Activated CD8-positive, alpha-beta T cell treated with anti-CD3 and anti-CD28 coated beads, Interleukin-2, amount 10 ng/mL, durations not matched to agents 7 days and 5 days (primary cell): ENCODE data around the gene RNF224. TPM values are rescaled to one million over a fixed set of nuclear protein-coding genes. Genes with fewer than 3 reads are reported as not detected.

Source experiments
- ATAC-seq: fragments of 150-1000 bp; cut with Tn5 transposase; one replicate; pipeline ENCODE4 v1.10.0; 2021; ENCODE audit warnings: moderate library complexity
- CTCF ChIA-PET: fragments of 350-600 bp; sonication (Branson Sonifier 250); formaldehyde crosslinking; loops from one replicate; lab custom pipeline; 2021; ENCODE audit warnings: antibody characterized with exemption; lab: Charles Lee
- POLR2A ChIA-PET: fragments of 350-600 bp; sonication (Branson Sonifier 250); formaldehyde crosslinking; loops from one replicate; lab custom pipeline; 2021; ENCODE audit warnings: antibody characterized with exemption; lab: Charles Lee
- DNase-seq: peaks from one replicate; pipeline ENCODE4 v3.0.0-alpha.2; 2020
- H3K27ac Mint-ChIP-seq: one replicate; pipeline ENCODE4 v1.8.0; 2021; ENCODE audit warnings: mild to moderate bottlenecking, mixed read lengths
- H3K27me3 Mint-ChIP-seq: one replicate; pipeline ENCODE4 v1.8.0; 2021; ENCODE audit warnings: low read depth, mixed read lengths
- H3K36me3 Mint-ChIP-seq: one replicate; pipeline ENCODE4 v1.8.0; 2021; ENCODE audit warnings: low read depth, mixed read lengths
- H3K4me1 Mint-ChIP-seq: one replicate; pipeline ENCODE4 v1.8.0; 2021; ENCODE audit warnings: low read depth, mixed read lengths
- H3K4me3 Mint-ChIP-seq: one replicate; pipeline ENCODE4 v1.8.0; 2021; ENCODE audit warnings: mild to moderate bottlenecking, mixed read lengths
- H3K9me3 Mint-ChIP-seq: one replicate; pipeline ENCODE4 v1.8.0; 2022; ENCODE audit warnings: mixed read lengths; ENCODE audit not compliant: insufficient read depth
- total RNA-seq, 2 experiments: library from RNA; stranded (reverse); gene quantifications; one replicate each; pipeline ENCODE4 v1.2.3, GENCODE V29; 2021

RNF224 gene
- total RNA-seq, 2 experiments from 2014 or later, result not detected

DNA sequence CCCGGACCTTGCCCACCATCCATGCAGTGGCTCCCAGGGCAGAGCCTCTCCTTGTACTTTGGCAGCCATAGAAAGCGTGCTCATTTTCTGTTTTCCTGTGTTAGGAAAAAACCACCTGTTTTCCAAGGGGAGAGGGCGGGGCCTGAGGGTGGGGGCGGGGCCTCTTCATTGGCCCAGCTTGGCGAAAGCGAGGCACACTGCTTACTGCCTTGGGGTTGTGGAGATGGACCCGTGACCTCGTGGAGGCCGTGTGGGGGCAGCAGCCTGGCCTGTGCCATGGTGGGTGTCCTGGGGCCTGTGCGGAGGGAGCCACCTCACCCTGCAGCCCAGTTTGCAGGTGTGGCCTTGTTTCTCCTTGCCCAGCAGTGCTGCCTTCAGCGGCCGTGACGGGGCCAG lies 45.8 kb downstream of the RNF224 start:
- CTCF ChIA-PET, result no interaction called here

GRCh38 chr9:137273611-137274320 lies 46.5 kb downstream of the RNF224 start:
- Mint-ChIP-seq H3K27me3 (no peaks in the 10 kb centered on the region), H3K4me3 (no peak overlapping the region), H3K9me3 (no peaks in the 10 kb centered on the region), H3K36me3 (peaks cover 31% of the 10 kb centered on the region), H3K4me1 (peaks cover 34% of the 10 kb centered on the region), H3K27ac (no peak overlapping the region)
- CTCF ChIA-PET, result interaction anchor here (1.1 kb wide), 1 partner anchor 13 kb away, joined by 4 read pairs; no protein-coding TSS in a partner anchor
- no peak for DNase-seq
- no peak for ATAC-seq
- POLR2A ChIA-PET, result no interaction called here

More for the DNA sequence above, 45.8 kb downstream of the RNF224 start:
- H3K36me3 Mint-ChIP-seq, result peaks cover 35% of the 10 kb centered on the region
- no peak overlapping the region for H3K27ac Mint-ChIP-seq
- ATAC-seq (no peak), DNase-seq (no peak)
- POLR2A ChIA-PET, result interaction anchor here (1.1 kb wide), 1 partner anchor 33 kb away, joined by 4 read pairs; no protein-coding TSS in a partner anchor
- H3K4me1 Mint-ChIP-seq, result peaks cover 34% of the 10 kb centered on the region
- no peak overlapping the region for H3K4me3 Mint-ChIP-seq
- H3K9me3 Mint-ChIP-seq, result no peaks in the 10 kb centered on the region
- H3K27me3 Mint-ChIP-seq, result no peaks in the 10 kb centered on the region

DNA sequence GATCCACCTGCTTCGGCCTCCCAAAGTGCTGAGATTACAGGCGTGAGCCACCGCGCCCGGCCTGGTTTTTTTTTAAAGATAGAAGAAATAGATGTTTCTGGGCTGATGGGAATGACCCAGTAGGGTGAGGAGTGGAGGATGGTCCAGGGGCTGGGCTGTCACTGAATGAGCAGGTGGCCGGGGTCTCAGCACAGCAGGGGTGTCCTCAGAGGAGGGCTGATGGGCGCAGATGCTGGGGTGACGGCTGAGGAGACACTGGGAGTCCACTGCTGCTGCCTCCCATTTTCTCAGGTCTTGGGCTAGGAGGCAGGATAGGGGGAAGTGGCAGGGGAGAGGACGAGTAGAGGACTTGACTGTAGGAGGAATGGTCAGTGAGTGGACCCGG lies 47.9 kb downstream of the RNF224 start:
- DNase-seq (no peak), ATAC-seq (no peak)
- Mint-ChIP-seq H3K27me3 (no peaks in the 10 kb centered on the region), H3K27ac (peak overlapping the region; percentile 50), H3K4me3 (no peak overlapping the region), H3K4me1 (peaks cover 30% of the 10 kb centered on the region), H3K36me3 (peaks cover 19% of the 10 kb centered on the region), H3K9me3 (no peaks in the 10 kb centered on the region)
- ChIA-PET POLR2A (no interaction called here), CTCF (interaction anchor here (1.1 kb wide), 1 partner anchor 11 kb away, joined by 4 read pairs; no protein-coding TSS in a partner anchor)

DNA sequence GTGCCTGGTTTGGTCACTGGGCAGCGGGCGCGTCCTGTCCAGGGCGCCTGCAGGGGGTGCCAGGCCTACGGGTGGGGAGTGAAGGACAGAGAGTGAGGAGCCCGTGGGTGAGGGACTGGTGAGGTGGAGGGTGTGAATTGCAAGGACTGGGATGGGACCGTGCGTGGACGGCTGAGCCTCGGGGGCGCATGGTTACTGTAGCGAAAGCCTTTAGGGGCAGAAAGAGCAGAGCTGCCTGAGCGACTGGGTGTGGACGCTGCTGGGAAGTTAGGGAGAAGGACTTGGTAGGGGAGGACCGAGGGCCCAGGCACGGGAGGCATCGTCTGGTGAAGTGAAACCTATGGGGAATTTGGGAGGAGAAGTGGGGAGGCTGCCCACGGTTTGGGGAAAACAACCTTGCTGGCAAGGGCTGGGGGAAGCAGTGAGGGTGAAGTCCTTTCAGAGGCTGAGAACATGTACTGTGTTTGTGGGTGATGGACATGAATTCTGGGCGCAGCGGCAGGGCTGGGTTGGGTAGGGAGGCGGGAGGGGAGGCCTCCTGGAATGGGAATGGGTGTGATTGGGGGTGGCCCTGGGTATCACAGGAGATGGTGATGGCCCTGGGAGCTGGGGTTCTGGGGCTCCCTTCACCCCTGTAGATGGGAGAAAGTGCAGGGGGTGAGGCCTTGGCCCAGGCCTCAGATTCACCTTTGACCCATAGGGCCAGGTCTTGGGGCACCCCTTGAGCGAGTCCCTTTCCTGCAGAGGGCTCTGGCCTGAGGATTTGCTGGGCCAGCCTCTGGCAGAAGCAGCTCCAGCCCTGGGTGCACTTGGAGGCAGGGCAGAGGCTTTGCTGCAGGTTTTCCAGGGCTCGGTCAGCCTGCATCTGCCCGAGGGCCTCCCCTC lies 48.5 kb downstream of the RNF224 start:
- Mint-ChIP-seq H3K9me3 (no peaks in the 10 kb centered on the region), H3K36me3 (peaks cover 19% of the 10 kb centered on the region), H3K27ac (peak overlapping the region; percentile 50), H3K27me3 (no peaks in the 10 kb centered on the region), H3K4me1 (peaks cover 30% of the 10 kb centered on the region), H3K4me3 (no peak overlapping the region)
- ChIA-PET POLR2A (no interaction called here), CTCF (interaction anchor here (1.1 kb wide), 1 partner anchor 11 kb away, joined by 4 read pairs; no protein-coding TSS in a partner anchor)
- ATAC-seq (no peak), DNase-seq (no peak)

DNA sequence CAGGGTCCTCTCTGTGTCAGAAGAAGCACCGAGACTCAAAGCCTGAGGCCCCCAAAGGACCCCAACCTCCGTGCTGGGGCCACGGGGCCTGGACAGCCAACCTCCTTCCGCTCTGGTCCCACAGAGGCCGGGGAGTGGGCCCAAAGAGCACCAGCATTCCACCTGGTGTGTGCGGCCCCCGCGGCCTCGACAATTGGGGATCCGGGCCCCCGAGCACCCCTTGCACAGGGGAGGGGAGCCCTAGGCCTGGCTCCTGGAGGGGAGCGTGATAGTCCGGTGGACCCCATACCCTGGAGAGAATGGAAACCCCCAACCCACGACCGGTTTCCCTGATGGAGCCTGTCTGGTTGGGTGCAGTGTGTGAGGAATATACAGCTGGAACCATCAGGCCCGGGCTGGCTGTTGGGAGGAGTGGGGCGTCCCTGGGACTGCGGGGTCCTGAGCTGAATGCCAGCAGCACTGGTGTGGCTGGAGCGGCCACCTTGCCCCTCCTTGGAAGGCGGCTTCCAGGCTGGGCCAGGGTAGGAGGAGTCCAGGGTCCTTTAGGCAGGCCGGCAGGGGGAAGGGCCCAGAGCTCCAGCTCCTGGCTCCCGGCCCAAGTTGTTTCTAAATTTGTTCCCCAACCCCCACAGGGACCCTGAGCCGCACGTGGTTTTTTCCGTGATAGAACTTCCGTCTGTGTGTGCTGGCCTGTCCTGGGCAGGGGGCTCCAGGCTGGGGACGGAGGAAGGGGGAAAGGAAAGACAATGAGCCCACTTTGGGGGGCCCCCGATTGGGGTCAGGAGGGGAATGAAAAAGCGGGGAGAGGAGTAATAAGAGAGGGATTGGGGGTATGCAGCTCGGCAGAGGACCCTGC lies 49.4 kb downstream of the RNF224 start:
- H3K27ac Mint-ChIP-seq, result peak overlapping the region; percentile 72
- H3K27me3 Mint-ChIP-seq, result no peaks in the 10 kb centered on the region
- ChIA-PET CTCF (interaction anchor here (1.0 to 1.6 kb wide), 4 partner anchors 10 to 54 kb away, joined by 3 to 6 read pairs (median 4); partner anchors contain the start of gene TUBB4B), POLR2A (interaction anchor here (0.9 to 1.6 kb wide), 2 partner anchors 20 to 36 kb away, joined by 3 to 8 read pairs; partner anchors contain the start of gene TUBB4B)
- ATAC-seq (no peak), DNase-seq (no peak)
- no peaks in the 10 kb centered on the region for H3K9me3 Mint-ChIP-seq
- peaks cover 11% of the 10 kb centered on the region for H3K36me3 Mint-ChIP-seq
- peak overlapping the region; percentile 48 for H3K4me3 Mint-ChIP-seq
- peaks cover 21% of the 10 kb centered on the region for H3K4me1 Mint-ChIP-seq

DNA sequence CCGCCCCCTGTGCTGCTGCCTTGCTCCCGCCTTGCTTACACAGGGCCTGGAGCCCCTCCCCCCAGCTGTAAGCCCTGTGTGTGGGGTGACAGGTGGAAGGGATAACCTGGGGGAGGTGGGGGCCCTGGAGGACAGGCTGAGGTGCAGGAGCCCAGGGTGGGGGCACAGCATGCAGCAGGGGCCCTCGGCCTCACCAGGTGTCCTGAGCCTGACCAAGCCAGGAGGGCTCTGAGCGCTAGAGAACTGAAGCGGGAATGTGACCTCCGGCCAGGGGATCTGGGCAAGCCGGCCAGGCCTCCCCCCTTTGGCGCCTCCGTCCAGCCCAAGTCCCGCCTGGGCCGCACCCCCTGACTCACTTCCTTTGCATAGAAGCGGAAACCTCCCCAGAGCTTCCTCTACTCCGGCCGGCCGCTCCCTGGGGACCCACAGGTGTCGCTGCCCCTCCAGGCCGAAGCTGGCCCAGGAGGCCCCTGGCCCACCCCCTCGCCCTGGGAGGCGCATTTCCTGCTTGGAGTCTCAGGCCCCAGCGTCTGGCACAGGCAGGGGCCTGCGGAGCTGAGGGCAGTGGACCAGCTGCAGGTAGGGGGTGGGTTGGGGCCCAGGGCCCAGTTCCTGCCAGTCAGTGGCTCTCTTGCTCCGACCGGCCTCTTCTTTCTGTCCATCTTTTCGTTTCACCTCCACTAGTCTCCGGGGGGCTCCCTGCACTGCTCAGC lies 50.2 kb downstream of the RNF224 start, which contains the start of gene TOR4A:
Gene TOR4A, plus strand, starts transcription at position 398 of the 713 bp plus-strand sequence. CDS start 964 bp downstream, outside the sequence.
- DNase-seq (peak; percentile 69), ATAC-seq (peak; percentile 72)
- H3K4me3 Mint-ChIP-seq, result peak within 1 kb of the TSS; percentile 77
- peaks cover 11% of the 10 kb centered on the region for H3K36me3 Mint-ChIP-seq
- ChIA-PET POLR2A (interaction anchor here (0.9 to 1.6 kb wide), 2 partner anchors 21 to 37 kb away, joined by 3 to 8 read pairs; partner anchors contain the start of gene TUBB4B), CTCF (interaction anchor here (1.0 to 1.6 kb wide), 4 partner anchors 9 to 55 kb away, joined by 3 to 6 read pairs (median 4); partner anchors contain the start of gene TUBB4B)
- H3K27ac Mint-ChIP-seq, result peak within 1 kb of the TSS; percentile 74
- no peaks in the 10 kb centered on the region for H3K9me3 Mint-ChIP-seq
- H3K4me1 Mint-ChIP-seq, result peaks cover 21% of the 10 kb centered on the region
- H3K27me3 Mint-ChIP-seq, result no peaks in the 10 kb centered on the region

- Mint-ChIP-seq H3K4me3 (peak overlapping the region; percentile 77), H3K27ac (peak overlapping the region; percentile 74), H3K4me1 (peaks cover 26% of the 10 kb centered on the region), H3K9me3 (no peaks in the 10 kb centered on the region), H3K27me3 (no peaks in the 10 kb centered on the region), H3K36me3 (peaks cover 11% of the 10 kb centered on the region)
- ChIA-PET POLR2A (interaction anchor here (1.6 kb wide), 1 partner anchor 38 kb away, joined by 8 read pairs; the partner anchor contains the start of gene TUBB4B), CTCF (interaction anchor here (1.0 to 1.6 kb wide), 3 partner anchors 17 to 55 kb away, joined by 3 to 6 read pairs (median 3); partner anchors contain the start of gene TUBB4B)
- ATAC-seq (no peak), DNase-seq (no peak)
Measured at GRCh38 chr9:137278061-137278701, 50.9 kb downstream of the RNF224 start.

Other genes starting within 250 kb of the RNF224 start
- gene PTGDS, start 250.0 kb upstream of the RNF224 start, total RNA-seq, result 1 to 10 TPM; 1.2 to 1.4 TPM
- gene LCNL1, start 244.5 kb upstream of the RNF224 start, total RNA-seq, result not detected
- 10 to 100 TPM; 80.6 to 85.2 TPM for gene PAXX, start 235.1 kb upstream of the RNF224 start, total RNA-seq
- gene CLIC3, start 230.9 kb upstream of the RNF224 start, total RNA-seq, result 1 to 10 TPM; 3.6 to 4.8 TPM
- gene ABCA2, start 199.3 kb upstream of the RNF224 start, total RNA-seq, result 10 to 100 TPM; 61.5 to 62.0 TPM
- 1 to 10 TPM; 2.5 to 2.6 TPM for gene FUT7, start 195.4 kb upstream of the RNF224 start, total RNA-seq
- 10 to 100 TPM; 20.1 to 29.9 TPM for gene NPDC1, start 181.3 kb upstream of the RNF224 start, total RNA-seq
- under 1 TPM in 1 of 2 experiments, not detected in 1; 0.34 TPM for gene ENTPD2, start 173.4 kb upstream of the RNF224 start, total RNA-seq
- 10 to 100 TPM; 56.8 to 57.0 TPM for gene SAPCD2, start 156.9 kb upstream of the RNF224 start, total RNA-seq
- gene UAP1L1, start 150.0 kb upstream of the RNF224 start, total RNA-seq, result 10 to 100 TPM; 63.1 to 66.8 TPM
- 10 to 100 TPM; 42.2 to 49.2 TPM for gene MAN1B1, start 140.5 kb upstream of the RNF224 start, total RNA-seq
- 100 to 1,000 TPM; 248 TPM for gene DPP7, start 112.8 kb upstream of the RNF224 start, total RNA-seq
- gene GRIN1, start 88.3 kb upstream of the RNF224 start, total RNA-seq, result not detected
- not detected for gene LRRC26, start 57.5 kb upstream of the RNF224 start, total RNA-seq
- under 1 TPM; 0.29 to 0.32 TPM for gene TMEM210, start 55.4 kb upstream of the RNF224 start, total RNA-seq
- gene ANAPC2, start 38.9 kb upstream of the RNF224 start, total RNA-seq, result 10 to 100 TPM; 60.2 to 64.1 TPM
- gene SSNA1, start 38.8 kb upstream of the RNF224 start, total RNA-seq, result 10 to 100 TPM; 88.2 to 90.0 TPM
- gene TPRN, start 26.8 kb upstream of the RNF224 start, total RNA-seq, result 10 to 100 TPM; 10.9 to 12.0 TPM
- 10 to 100 TPM; 34.6 to 36.6 TPM for gene TMEM203, start 21.9 kb upstream of the RNF224 start, total RNA-seq
- 10 to 100 TPM; 44.7 to 45.5 TPM for gene NDOR1, start 21.8 kb upstream of the RNF224 start, total RNA-seq
- 1 to 10 TPM; 3.6 to 4.5 TPM for gene RNF208, start 5.3 kb upstream of the RNF224 start, total RNA-seq
- under 1 TPM; 0.42 to 0.50 TPM for gene CYSRT1, start 2.3 kb upstream of the RNF224 start, total RNA-seq
- not detected for gene SLC34A3, start 3.4 kb downstream of the RNF224 start, total RNA-seq
- gene TUBB4B, start 13.8 kb downstream of the RNF224 start, total RNA-seq, result 100 to 1,000 TPM; 417 to 432 TPM
- not detected for gene STPG3, start 23.8 kb downstream of the RNF224 start, total RNA-seq
- gene NELFB, start 27.8 kb downstream of the RNF224 start, total RNA-seq, result 10 to 100 TPM; 68.6 to 68.8 TPM
- 1 to 10 TPM; 6.6 to 7.0 TPM for gene TOR4A, start 50.2 kb downstream of the RNF224 start, total RNA-seq
- gene NRARP, start 74.8 kb downstream of the RNF224 start, total RNA-seq, result 1 to 10 TPM; 1.4 to 1.5 TPM
- 10 to 100 TPM in 1 of 2 experiments, 1 to 10 TPM in 1; 10.0 to 10.9 TPM for gene EXD3, start 195.7 kb downstream of the RNF224 start, total RNA-seq
- under 1 TPM; 0.52 to 0.58 TPM for gene NOXA1, start 195.9 kb downstream of the RNF224 start, total RNA-seq
- not detected for gene ENTPD8, start 213.9 kb downstream of the RNF224 start, total RNA-seq
- gene NSMF, start 231.8 kb downstream of the RNF224 start, total RNA-seq, result 10 to 100 TPM; 55.0 to 59.0 TPM